Measurements from ENCODE around the gene SNRNP48. TPM values are rescaled to one million over a fixed set of nuclear protein-coding genes. Genes with fewer than 3 reads are reported as not detected.

SNRNP48 gene
- polyA plus RNA-seq, 1 donor (not counting 4 experiments of a cell fraction or from before 2014, with no cell fraction given), result 12.2 TPM

GRCh38 chr6:7566107-7566506 is 23.9 kb upstream of the SNRNP48 start:
- no peak for FAIRE-seq
- H3K9me3 ChIP-seq (ENCODE audit: control insufficient read depth, low read depth, low read length), result no peaks in the 10 kb centered on the region
- H3K4me2 ChIP-seq (ENCODE audit: control insufficient read depth, extremely low read depth, insufficient read depth, low read depth, low read length), result no peak overlapping the region
- H3K4me1 ChIP-seq (ENCODE audit: control insufficient read depth, extremely low read depth, insufficient read depth, low read length), result peaks cover 2% of the 10 kb centered on the region
- H3K27me3 ChIP-seq (ENCODE audit: control insufficient read depth, extremely low read depth, insufficient read depth, low read length), result no peaks in the 10 kb centered on the region
- no peak overlapping the region for H3K27ac ChIP-seq (ENCODE audit: control insufficient read depth, insufficient read depth, low read length)
- no peak for TF ChIP-seq EZH2 (IDR thresholded peaks at IDR 0.05; ENCODE audit: low read length)
- no peaks in the 10 kb centered on the region for H3K9me1 ChIP-seq (ENCODE audit: control insufficient read depth, extremely low read depth, insufficient read depth, low read length)
- dilution Hi-C loops (cut with MboI; ENCODE audit: extremely low pct_ligation_motif_present, low sequenced_read_pairs), result no loop called here
- H3K4me3 ChIP-seq (ENCODE audit: control insufficient read depth in 2 of 3, extremely low read depth in 1 of 3, insufficient read depth in 2 of 3, low read depth in 1 of 3, low read length in 3 of 3), result no peak overlapping the region
- DNase-seq (ENCODE audit: low read depth, low spot score), result no peak
- peaks cover 51% of the 10 kb centered on the region for H3K79me2 ChIP-seq (ENCODE audit: control insufficient read depth, insufficient read depth, low read length)
- peaks cover 68 to 75% of the 10 kb centered on the region in 2 experiments for H3K36me3 ChIP-seq (ENCODE audit: control insufficient read depth in 2 of 2, extremely low read depth in 1 of 2, insufficient read depth in 2 of 2, low read length in 2 of 2)
- no peak overlapping the region for H2AFZ ChIP-seq (ENCODE audit: control insufficient read depth, low read length)
- peaks cover 10% of the 10 kb centered on the region for H4K20me1 ChIP-seq (ENCODE audit: control insufficient read depth, extremely low read depth, insufficient read depth, low read length)
- H3K9ac ChIP-seq (ENCODE audit: control insufficient read depth, extremely low read depth, insufficient read depth, low read length), result no peak overlapping the region

- TF ChIP-seq CTCF (optimal IDR thresholded peaks at IDR 0.05 in 1 of 3, IDR thresholded peaks at IDR 0.05 in 1 of 3, conservative IDR thresholded peaks at IDR 0.05 in 1 of 3; ENCODE audit: extremely low read depth in 1 of 3, insufficient read depth in 2 of 3, low read length in 3 of 3) (peak in 1 of 3 experiments; percentile 15), EZH2 (IDR thresholded peaks at IDR 0.05; ENCODE audit: low read length) (no peak)
- peaks cover 4% of the 10 kb centered on the region for H4K20me1 ChIP-seq (ENCODE audit: control insufficient read depth, extremely low read depth, insufficient read depth, low read length)
- H3K9me1 ChIP-seq (ENCODE audit: control insufficient read depth, extremely low read depth, insufficient read depth, low read length), result no peaks in the 10 kb centered on the region
- no peak overlapping the region for H3K9ac ChIP-seq (ENCODE audit: control insufficient read depth, extremely low read depth, insufficient read depth, low read length)
- no peak overlapping the region for H3K4me3 ChIP-seq (ENCODE audit: control insufficient read depth in 2 of 3, extremely low read depth in 1 of 3, insufficient read depth in 2 of 3, low read depth in 1 of 3, low read length in 3 of 3)
- H3K27ac ChIP-seq (ENCODE audit: control insufficient read depth, insufficient read depth, low read length), result no peak overlapping the region
- FAIRE-seq (no peak), DNase-seq (ENCODE audit: low read depth, low spot score) (no peak)
- peaks cover 45% of the 10 kb centered on the region for H3K79me2 ChIP-seq (ENCODE audit: control insufficient read depth, insufficient read depth, low read length)
- peaks cover 69 to 75% of the 10 kb centered on the region in 2 experiments for H3K36me3 ChIP-seq (ENCODE audit: control insufficient read depth in 2 of 2, extremely low read depth in 1 of 2, insufficient read depth in 2 of 2, low read length in 2 of 2)
- dilution Hi-C loops (cut with MboI; ENCODE audit: extremely low pct_ligation_motif_present, low sequenced_read_pairs), result no loop called here
- H3K4me1 ChIP-seq (ENCODE audit: control insufficient read depth, extremely low read depth, insufficient read depth, low read length), result no peaks in the 10 kb centered on the region
- no peak overlapping the region for H3K4me2 ChIP-seq (ENCODE audit: control insufficient read depth, extremely low read depth, insufficient read depth, low read depth, low read length)
- no peaks in the 10 kb centered on the region for H3K27me3 ChIP-seq (ENCODE audit: control insufficient read depth, extremely low read depth, insufficient read depth, low read length)
- no peak overlapping the region for H2AFZ ChIP-seq (ENCODE audit: control insufficient read depth, low read length)
- H3K9me3 ChIP-seq (ENCODE audit: control insufficient read depth, low read depth, low read length), result no peaks in the 10 kb centered on the region
Measured at GRCh38 chr6:7566617-7567173, 23.3 kb upstream of the SNRNP48 start.

- H2AFZ ChIP-seq (ENCODE audit: control insufficient read depth, low read length), result no peak overlapping the region
- peaks cover 71 to 76% of the 10 kb centered on the region in 2 experiments for H3K36me3 ChIP-seq (ENCODE audit: control insufficient read depth in 2 of 2, extremely low read depth in 1 of 2, insufficient read depth in 2 of 2, low read length in 2 of 2)
- no peak for TF ChIP-seq CTCF (optimal IDR thresholded peaks at IDR 0.05 in 1 of 3, IDR thresholded peaks at IDR 0.05 in 1 of 3, conservative IDR thresholded peaks at IDR 0.05 in 1 of 3; ENCODE audit: extremely low read depth in 1 of 3, insufficient read depth in 2 of 3, low read length in 3 of 3)
- no peak for TF ChIP-seq EZH2 (IDR thresholded peaks at IDR 0.05; ENCODE audit: low read length)
Measured at GRCh38 chr6:7568021-7568420, 22.0 kb upstream of the SNRNP48 start.

More at GRCh38 chr6:7568021-7568420, 22.0 kb upstream of the SNRNP48 start:
- no peaks in the 10 kb centered on the region for H3K27me3 ChIP-seq (ENCODE audit: control insufficient read depth, extremely low read depth, insufficient read depth, low read length)
- no peaks in the 10 kb centered on the region for H3K4me1 ChIP-seq (ENCODE audit: control insufficient read depth, extremely low read depth, insufficient read depth, low read length)
- no peak for DNase-seq (ENCODE audit: low read depth, low spot score)
- H3K4me2 ChIP-seq (ENCODE audit: control insufficient read depth, extremely low read depth, insufficient read depth, low read depth, low read length), result no peak overlapping the region
- dilution Hi-C loops (cut with MboI; ENCODE audit: extremely low pct_ligation_motif_present, low sequenced_read_pairs), result no loop called here
- peaks cover 3% of the 10 kb centered on the region for H4K20me1 ChIP-seq (ENCODE audit: control insufficient read depth, extremely low read depth, insufficient read depth, low read length)
- H3K9me1 ChIP-seq (ENCODE audit: control insufficient read depth, extremely low read depth, insufficient read depth, low read length), result no peaks in the 10 kb centered on the region
- H3K9ac ChIP-seq (ENCODE audit: control insufficient read depth, extremely low read depth, insufficient read depth, low read length), result no peak overlapping the region
- H3K4me3 ChIP-seq (ENCODE audit: control insufficient read depth in 2 of 3, extremely low read depth in 1 of 3, insufficient read depth in 2 of 3, low read depth in 1 of 3, low read length in 3 of 3), result no peak overlapping the region
- FAIRE-seq, result no peak
- H3K9me3 ChIP-seq (ENCODE audit: control insufficient read depth, low read depth, low read length), result no peaks in the 10 kb centered on the region
- H3K27ac ChIP-seq (ENCODE audit: control insufficient read depth, insufficient read depth, low read length), result no peak overlapping the region
- H3K79me2 ChIP-seq (ENCODE audit: control insufficient read depth, insufficient read depth, low read length), result peaks cover 36% of the 10 kb centered on the region
